GM21619 (cell line): ENCODE measurements around the gene GABRD.
"Not testable (repeated sequence)": the region's sequence is repeated elsewhere in the genome, so short reads cannot be mapped to it uniquely, and the experiment has no call there.

Experiments used
- ATAC-seq: cut with Tn5 transposase; IDR thresholded peaks from one replicate; pipeline ENCODE4 v1.9.1; 2021; ENCODE audit not compliant: unreplicated experiment

The GABRD gene, protein sequence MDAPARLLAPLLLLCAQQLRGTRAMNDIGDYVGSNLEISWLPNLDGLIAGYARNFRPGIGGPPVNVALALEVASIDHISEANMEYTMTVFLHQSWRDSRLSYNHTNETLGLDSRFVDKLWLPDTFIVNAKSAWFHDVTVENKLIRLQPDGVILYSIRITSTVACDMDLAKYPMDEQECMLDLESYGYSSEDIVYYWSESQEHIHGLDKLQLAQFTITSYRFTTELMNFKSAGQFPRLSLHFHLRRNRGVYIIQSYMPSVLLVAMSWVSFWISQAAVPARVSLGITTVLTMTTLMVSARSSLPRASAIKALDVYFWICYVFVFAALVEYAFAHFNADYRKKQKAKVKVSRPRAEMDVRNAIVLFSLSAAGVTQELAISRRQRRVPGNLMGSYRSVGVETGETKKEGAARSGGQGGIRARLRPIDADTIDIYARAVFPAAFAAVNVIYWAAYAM

DNA sequence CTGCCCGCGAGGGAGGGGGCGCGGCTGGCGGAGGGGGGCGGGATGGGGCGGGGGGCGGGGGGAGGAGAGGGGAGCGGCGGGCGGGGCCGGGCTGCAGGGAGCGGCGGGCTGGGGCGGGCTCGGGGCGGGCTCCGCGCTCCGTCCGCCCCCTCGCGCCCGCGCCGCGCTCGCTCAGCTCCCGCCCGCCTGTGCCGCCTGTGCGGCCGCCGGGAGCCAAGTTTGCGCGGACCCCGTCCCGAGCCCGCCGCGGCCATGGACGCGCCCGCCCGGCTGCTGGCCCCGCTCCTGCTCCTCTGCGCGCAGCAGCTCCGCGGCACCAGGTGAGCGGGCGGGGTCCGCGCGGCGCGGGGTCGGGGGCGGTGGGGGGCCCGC is at the start of gene GABRD:
TSS of gene GABRD (plus strand) at position 174 of the 372 bp plus-strand sequence. CDS start at position 253, 79 bp downstream.
- ATAC-seq: no peak

DNA sequence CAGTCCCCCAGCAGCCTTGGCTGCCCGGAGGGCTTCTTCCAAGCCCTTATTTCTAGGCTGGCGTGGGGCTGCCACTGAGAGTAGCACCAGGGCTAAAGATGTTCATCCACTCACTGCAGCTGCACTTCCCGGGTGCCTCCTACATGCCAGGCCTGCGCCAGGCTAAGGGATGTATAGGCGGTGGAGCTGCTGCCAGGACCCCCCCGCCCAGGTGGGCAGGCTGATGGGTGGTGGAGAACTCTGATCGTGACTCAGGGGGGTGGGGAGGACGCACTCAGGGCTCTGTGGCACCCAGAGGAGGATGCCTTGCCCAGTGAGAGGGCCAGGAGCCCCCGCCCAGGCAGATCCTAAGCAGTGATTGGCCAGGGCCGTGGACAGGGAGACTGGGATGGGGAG is 49.6 kb upstream of the GABRD start:
- ATAC-seq: no peak

DNA sequence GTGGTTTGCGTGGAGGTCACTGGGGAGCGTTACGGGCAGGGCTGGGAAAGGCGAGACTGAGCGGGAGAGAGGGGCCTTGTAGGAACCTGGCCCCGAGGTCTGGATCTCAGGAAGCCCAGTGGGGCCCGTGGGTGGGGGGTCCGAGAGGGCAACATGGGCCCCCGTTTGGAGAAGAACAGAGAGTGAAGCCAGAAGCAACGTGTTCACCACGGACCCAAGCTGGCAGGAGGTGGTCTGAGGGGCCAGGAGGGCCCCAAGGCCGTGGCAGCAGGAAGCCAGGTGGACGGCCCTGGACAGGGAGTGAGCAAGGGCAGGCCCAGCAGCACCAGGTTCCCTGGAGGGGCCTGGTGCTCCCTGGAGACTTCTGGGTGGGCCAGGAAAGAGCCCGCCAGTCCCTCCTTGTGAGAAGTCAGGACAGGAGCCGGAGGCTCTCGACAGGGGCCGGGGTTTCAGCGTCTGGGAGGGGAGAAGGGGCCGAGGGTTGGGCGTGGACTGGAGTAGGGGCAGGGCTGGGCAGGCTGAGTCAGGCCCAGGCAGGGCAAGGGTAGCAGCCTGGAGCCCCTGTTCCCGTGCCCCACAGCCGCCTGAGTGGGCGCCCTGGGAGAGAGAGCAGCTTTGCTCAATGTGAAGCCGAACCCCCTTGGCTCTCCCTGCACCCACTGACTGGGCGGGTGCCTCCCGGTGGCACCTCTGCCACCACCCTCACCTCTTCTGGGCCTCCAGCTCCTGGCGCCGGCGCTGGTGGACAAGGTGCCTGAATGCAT is 49.0 kb upstream of the GABRD start:
- no peak for ATAC-seq

DNA sequence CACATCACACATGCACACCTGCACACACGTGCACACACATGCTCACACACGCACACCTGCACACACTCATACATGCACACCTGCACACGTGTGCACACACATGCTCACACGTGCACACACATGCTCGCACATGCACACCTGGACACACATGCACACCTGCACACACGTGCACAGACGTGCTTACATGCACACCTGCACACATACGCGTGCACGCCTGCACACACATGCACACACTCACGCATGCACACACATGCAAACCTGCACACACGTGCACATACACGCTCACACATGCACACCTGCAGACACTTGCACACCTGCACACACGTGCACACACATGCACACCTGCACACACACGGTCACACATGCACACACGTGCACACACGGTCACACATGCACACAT is 48.1 kb upstream of the GABRD start:
- ATAC-seq: no peak

DNA sequence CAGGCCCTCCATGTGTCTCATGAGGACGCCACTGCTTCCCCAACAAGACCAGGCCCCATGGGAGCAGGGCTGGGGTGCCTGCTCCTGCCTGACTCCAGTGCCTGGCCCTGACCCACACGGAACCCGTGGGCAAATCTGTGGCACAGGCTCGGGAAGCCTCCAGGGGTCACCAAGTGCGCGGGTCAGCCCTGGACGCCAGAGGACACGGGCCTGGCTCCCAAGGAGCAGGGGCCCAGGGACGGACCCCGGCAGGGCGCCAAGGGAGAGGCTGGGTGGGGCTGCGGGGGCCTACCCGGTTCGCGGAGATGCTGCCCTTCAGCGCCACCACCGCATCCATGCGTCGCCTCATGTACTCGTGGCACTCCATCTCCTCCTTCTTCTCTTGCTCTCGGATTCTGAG is 47.5 kb upstream of the GABRD start:
- no peak for ATAC-seq

DNA sequence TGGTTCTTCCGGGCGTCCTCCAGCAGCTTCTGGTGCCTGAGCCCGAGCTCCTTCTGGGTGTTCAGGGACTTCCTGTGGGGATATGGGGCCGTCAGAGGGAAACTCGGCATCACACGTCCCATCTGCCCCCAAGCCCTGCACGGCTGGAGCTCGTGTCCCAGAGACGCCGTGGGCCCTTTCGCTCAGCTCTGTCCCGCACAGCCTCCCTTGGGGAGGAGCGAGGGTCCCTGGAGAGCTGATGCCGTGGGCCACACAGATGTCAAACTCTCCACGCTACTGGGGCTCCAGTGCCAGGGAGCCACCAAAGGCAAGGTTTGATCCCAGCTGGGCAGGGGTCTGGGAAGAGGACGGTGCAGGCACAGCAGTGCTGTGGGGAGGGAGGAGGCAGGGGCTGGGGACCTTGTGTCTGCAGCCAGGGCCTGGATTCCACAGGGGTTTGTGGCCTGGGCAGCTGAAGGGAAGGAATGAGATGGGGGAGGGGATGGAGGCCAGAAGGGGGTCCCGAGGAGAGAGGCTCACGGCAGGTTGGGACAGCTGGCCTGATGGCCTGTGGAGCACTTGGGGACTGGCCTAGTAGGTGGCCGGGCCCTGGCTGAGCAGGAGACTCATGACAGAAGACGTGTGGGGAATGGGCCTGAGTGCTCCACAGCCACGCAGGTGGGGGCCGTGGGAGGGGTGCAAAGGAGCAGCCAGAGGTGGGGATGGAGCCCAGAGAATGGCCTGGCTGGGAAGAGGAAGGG is 46.0 kb upstream of the GABRD start:
- no peak for ATAC-seq

DNA sequence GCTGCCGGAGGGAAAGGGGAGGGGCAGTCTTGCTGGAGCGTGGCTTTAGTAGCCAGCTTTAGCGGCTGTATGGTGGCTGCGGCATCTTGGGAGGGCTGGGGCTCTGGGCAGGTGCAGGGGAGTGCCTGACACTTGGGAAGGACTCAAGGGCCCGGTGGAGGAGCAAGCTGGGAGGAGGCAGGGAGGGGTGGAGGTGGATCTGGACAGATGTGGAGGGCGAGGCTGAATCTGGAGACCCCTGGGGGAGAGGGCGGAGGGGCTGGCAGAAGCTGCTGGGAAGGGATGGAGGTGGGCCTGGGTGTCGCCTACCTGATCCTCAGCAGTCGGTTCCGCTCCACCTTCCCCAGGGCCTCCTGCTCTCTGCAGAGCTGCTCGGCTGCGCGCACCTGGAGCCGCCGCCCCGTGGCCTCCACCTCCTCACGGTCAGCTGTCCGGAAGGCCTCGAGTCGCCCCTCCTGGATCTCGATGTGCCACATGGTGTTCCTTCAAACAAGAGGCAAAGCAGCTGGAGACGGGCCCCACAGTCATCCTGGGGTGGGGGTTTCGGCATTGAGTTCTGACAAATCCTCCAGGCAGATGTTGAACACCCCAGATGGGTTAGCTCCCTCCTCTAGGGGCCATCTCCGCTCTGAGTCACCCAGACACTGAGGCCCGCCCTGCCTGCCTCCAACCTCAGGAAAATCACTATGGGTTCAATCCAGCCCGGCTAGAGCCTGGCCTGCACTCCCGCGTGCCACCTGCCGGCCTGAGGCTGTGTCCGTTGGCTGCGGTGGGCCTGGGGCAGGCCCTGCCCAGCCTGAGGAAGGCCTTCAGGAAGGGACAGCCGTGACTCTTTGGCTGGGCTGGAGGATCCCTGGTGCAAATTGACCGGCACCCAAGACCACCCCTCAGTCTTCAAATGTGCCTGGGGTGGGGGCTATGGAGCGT is 45.2 kb upstream of the GABRD start:
- no peak for ATAC-seq

DNA sequence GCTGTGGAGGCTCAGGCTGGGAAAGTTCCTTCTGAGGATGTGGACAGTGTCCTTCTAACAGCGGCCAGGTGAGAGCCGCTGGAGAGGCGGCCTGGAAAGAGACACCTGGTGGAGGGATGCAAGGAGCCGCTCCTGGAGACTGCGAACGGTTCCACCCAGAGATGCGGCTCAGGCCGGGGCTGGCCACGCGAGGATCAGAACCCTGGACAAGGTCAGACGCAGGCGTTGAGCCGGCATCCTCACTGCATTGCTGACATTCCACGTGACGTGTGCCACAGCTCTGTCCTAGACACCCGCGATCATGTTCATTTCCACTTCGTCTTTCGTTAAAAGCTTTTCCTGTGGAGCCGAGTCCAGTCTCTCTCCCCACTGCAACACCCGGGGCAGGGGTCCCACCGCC is 44.3 kb upstream of the GABRD start:
- no peak for ATAC-seq

DNA sequence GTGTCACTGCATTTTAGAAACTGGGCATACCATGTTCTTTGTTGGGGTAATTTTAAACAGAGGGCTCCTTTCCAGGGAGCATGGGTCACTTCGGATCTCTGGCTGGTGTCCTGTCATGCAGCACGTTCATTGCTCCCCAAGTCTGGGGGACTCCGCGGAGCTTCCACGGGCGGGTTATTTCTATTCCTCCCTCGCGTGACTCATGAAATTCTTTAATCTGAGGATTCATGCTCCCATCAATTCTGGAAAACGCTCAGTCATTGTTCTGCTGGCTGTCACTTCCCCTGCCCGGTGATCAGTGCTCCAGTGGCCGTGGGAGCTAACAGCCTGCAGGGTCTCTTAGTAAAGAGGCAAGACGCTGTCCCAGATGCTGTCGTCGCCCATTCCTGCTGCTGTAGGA is 43.6 kb upstream of the GABRD start:
- no peak for ATAC-seq

DNA sequence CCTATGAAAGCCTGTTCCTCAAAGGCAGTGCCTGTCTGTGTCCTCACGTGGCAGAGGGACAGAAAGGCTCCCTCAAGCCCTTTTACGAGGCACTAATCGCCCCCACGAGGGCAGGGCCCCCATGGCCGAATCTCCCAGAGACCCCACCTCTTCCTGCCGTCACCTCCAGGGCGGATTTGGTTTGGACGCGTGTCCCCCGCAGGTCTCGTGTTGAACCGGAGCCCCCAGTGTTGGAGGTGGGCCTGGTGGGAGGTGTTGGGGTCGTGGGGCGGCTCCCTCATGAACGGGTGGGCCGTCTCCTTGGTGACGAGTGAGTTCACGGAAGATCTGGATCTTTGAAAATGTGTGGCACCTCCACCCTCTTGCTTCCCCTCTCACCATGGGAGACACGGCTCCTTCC is 43.1 kb upstream of the GABRD start:
- ATAC-seq: no peak

DNA sequence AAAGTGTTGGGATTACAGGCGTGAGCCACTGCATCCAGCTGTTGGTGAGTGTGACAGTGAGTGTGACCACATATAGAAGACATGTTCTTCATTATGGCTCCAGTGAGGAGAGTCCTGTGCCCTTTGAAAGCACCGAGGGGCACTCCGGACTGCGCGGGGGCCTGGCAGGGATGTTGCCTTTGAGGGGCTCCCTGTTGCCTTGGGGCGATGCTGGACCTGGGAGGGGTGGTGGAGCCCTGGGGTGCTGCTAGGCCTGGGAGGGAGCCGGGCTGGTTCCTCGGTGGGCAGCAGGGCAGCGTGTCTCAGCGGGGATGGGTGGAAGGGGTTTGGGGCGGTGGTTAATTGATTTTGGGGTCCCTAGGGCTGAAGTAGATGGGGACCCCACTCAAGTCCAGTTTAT is 41.0 kb upstream of the GABRD start:
- ATAC-seq: no peak

DNA sequence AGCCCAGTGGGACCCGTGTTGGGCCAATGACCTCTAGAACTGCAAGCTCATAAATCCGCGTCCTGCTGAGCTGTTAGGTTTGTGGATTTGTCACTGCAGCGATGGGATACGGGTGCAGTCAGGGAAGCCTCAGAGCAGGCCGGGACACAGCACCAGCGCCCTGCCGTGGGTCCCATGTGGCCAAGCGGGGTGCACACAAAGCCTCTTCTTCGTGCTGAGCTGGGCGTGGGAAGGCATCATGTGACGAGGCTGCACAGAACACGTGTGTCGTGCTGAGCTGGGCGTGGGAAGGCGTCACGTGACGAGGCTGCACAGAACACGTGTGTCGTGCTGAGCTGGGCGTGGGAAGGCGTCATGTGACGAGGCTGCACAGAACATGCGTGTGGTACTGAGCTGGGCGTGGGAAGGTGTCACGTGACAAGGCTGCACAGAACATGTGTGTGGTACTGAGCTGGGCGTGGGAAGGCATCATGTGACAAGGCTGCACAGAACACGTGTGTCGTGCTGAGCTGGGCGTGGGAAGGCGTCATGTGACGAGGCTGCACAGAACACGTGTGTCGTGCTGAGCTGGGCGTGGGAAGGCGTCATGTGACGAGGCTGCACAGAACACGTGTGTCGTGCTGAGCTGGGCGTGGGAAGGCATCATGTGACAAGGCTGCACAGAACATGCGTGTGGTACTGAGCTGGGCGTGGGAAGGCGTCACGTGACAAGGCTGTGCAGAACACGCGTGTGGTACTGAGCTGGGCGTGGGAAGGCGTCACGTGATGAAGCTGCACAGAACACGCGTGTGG is 40.3 kb upstream of the GABRD start:
- not testable (repeated sequence) for ATAC-seq

DNA sequence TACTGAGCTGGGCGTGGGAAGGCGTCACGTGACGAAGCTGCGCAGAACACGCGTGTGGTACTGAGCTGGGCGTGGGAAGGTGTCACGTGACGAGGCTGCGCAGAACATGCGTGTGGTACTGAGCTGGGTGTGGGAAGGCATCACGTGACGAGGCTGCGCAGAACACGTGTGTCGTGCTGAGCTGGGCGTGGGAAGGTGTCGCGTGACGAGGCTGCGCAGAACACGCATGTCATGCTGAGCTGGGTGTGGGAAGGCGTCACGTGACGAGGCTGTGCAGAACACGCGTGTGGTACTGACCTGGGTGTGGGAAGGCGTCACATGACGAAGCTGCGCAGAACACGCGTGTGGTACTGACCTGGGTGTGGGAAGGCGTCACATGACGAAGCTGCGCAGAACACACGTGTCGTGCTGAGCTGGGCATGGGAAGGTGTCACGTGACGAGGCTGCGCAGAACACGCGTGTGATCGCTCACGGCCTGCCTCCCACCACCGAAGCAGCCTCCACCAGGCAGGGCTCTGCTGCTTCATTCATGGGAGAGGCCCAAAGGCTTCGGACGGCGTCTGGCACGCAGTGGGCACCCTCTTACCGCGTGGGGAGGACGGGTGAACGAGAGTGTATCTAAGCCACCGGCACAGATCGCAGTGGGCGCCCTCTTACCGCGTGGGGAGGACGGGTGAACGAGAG is 39.5 kb upstream of the GABRD start:
- no peak for ATAC-seq

DNA sequence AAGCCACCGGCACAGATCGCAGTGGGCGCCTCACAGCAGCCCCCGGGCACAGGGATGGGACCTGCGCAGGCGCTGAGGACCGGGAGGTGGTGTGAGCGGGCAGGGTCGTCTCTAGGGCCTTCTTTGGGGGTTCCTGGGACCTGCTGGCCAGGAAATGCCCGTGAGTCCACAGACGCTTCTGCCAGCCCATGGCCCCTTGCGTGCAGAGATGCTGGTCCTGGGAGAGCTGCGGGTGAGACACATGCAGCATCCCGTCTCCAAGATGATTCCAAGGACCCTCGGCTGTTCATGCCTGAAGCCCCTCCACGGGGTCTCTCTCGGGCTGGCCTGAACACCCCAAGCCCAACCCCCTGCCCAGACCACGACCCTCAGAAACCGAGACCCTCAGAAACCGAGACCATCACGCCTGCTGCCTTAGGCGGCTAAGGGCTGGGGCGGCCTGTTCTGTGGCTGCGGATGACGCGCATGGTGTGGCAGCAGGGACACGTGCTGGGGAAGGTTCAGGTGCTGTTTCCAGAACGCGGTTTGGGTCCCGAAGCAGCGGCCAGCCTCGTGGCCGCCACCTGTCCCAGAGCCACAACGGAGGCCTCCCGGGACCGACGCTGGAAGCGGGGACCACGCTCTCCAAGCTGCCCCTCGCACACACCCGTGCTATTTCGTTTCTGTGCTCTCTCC is 38.5 kb upstream of the GABRD start:
- ATAC-seq: no peak

DNA sequence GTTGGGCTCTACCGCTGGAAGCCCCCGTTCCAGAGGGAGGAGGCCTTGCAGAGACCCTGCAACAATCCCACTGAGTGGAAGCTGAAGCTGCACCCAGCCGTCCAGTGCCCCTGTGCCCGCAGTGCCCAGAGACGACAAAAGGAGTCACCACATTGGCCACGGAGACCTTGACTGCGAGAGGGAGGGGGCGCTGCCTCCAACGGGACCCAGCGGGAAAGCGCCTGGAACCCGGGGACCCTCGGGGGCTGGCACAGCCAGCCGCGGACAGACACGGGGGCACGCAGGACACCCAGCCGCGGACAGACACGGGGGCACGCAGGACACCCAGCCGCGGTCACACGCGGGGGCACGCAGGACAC is 38.0 kb upstream of the GABRD start:
- ATAC-seq: no peak

DNA sequence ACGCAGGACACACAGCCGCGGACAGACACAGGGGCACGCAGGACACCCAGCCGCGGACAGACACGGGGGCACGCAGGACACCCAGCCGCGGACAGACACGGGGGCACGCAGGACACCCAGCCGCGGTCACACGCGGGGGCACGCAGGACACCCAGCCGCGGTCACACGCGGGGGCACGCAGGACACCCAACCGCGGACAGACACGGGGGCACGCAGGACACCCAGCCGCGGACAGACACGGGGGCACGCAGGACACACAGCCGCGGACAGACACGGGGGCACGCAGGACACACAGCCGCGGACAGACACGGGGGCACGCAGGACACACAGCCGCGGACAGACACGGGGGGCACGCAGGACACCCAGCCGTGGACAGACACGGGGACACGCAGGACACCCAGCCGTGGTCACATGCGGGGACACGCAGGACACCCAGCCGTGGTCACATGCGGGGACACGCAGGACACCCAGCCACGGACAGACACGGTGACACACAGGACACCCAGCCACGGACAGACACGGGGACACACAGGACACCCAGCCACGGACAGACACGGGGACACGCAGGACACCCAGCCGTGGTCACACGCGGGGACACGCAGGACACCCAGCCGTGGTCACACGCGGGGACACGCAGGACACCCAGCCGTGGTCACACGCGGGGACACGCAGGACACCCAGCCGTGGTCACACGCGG is 37.4 kb upstream of the GABRD start:
- ATAC-seq: not testable (repeated sequence)

DNA sequence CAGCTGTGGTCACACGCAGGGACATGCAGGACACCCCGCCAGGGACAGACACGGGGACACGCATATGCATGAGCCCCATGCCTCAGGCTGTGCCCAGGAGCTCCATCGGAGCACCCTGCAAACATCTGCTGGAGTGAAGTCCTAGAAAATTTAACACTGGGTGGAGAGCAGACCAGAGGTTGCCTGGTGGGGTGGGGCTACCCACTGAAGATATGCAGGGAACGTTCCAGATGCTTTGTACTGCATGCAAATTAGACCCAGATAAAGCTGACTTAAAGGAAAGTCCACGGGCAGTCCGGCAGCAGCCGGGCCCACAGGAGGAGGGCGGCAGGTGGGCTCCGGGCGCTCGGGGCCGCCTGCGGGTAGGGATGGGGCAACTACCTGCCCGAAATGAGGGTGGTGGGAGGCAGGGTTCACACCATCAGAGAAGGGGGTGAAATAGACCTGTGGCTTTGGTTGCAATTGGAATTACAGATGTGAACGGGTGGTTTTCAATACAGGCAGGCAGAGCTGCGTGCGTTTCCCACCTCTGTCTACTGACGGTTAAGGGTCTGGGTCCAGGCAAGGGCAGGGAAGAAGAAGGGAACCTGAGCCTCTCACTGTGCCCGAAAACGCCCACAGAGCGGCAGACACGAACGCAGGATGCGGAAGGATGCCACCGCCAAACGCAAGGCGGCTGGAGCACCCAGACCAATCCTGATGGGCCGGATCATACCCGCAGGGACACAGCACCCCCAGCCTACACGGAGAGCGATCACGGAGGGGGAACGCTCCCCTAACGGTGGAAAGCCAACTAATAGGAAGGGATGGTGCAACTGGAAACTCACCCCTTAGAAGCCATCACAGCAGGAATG is 36.5 kb upstream of the GABRD start:
- ATAC-seq: no peak
